A549 (cell line): ENCODE data around the gene FAM151A. TPM values are rescaled to one million over a fixed set of nuclear protein-coding genes. Genes with fewer than 3 reads are reported as not detected.

ENCODE experiments used
- ATAC-seq, 2 experiments: fragments of 200-7000 bp in 1 of 2; fragments of >200 bp in 1 of 2; cut with Nextera tagmentation in 1 of 2; cut with Tn5 transposase in 1 of 2; 3 replicates each; pipeline versions ENCODE4 v1.8.0 to v1.9.1; 2018 to 2020; ENCODE audit warnings: mild to moderate bottlenecking in 1 of 2, moderate library complexity in 1 of 2
- CTCF ChIA-PET: fragments of 300-600 bp; sonication (Branson Sonifier 250); formaldehyde crosslinking; extraction: SDS; loops from one replicate; lab custom pipeline; 2021; ENCODE audit warnings: antibody characterized with exemption, inconsistent platforms; lab: Yijun Ruan, JAX
- POLR2A ChIA-PET: fragments of 350-600 bp; formaldehyde crosslinking; extraction: SDS; loops from one replicate; lab custom pipeline; 2021; ENCODE audit warnings: antibody characterized with exemption, inconsistent platforms; lab: Yijun Ruan, JAX
- DNase-seq, 2 experiments: peaks; one replicate each; pipeline versions ENCODE4 v3.0.0 to v3.0.0-alpha.2; 2011 to 2016; ENCODE audit warnings: low read depth in 1 of 2, low spot score in 1 of 2
- FAIRE-seq: peaks from 2 replicates; lab custom pipeline; 2011; peaks lifted over from hg19 to GRCh38; lab: Jason Lieb, UNC
- H3K27ac ChIP-seq, 2 experiments: fragments of >200 bp; sonication (Bioruptor Twin); formaldehyde crosslinking; 3 replicates each; pipeline ENCODE4 v1.5.1; 2016 to 2017
- H3K4me1 ChIP-seq: fragments of >200 bp; sonication (Bioruptor Twin); formaldehyde crosslinking; 3 replicates; pipeline ENCODE4 v1.6.1; 2016
- H3K4me2 ChIP-seq: fragments of >200 bp; sonication (Bioruptor Twin); formaldehyde crosslinking; 3 replicates; pipeline ENCODE4 v1.6.1; 2016
- H3K4me3 ChIP-seq: fragments of >200 bp; sonication (Bioruptor Twin); formaldehyde crosslinking; 3 replicates; pipeline ENCODE4 v1.5.1; 2016
- H3K9me3 ChIP-seq: fragments of >200 bp; sonication (Bioruptor Twin); formaldehyde crosslinking; 3 replicates; pipeline ENCODE4 v1.6.1; 2016
- CBX8 ChIP-seq: fragments of 200-600 bp; sonication (generic); IDR thresholded peaks from 2 replicates; pipeline ENCODE4 v1.6.1; 2016
- EHMT2 ChIP-seq: fragments of 200-600 bp; sonication (generic); IDR thresholded peaks from 2 replicates; pipeline ENCODE4 v1.6.1; 2016; ENCODE audit warnings: antibody characterized with exemption, low read depth, mild to moderate bottlenecking, moderate library complexity
- ESRRA ChIP-seq: fragments of 150-350 bp; IDR thresholded peaks from 2 replicates; pipeline ENCODE4 v1.6.1; 2014; ENCODE audit warnings: mild to moderate bottlenecking, low read length, borderline replicate concordance
- FOSB ChIP-seq: fragments of 250-450 bp; sonication (Bioruptor Pico); IDR thresholded peaks from 2 replicates; pipeline ENCODE4 v1.5.0; 2020; ENCODE audit warnings: mild to moderate bottlenecking, moderate library complexity
- GATA3 ChIP-seq: IDR thresholded peaks from 2 replicates; pipeline ENCODE4 v1.6.1; 2012; ENCODE audit warnings: borderline replicate concordance
- HDAC2 ChIP-seq: fragments of 200-600 bp; sonication (generic); IDR thresholded peaks from 2 replicates; pipeline ENCODE4 v1.6.1; 2016
- HOXA7 ChIP-seq: fragments of 250-450 bp; sonication (Bioruptor Pico); IDR thresholded peaks from 2 replicates; pipeline ENCODE4 v1.5.0; 2020; ENCODE audit warnings: mild to moderate bottlenecking, moderate library complexity
- HOXB5 ChIP-seq: fragments of 250-450 bp; sonication (Bioruptor Pico); IDR thresholded peaks from 2 replicates; pipeline ENCODE4 v1.5.0; 2020; ENCODE audit warnings: mild to moderate bottlenecking, moderate library complexity
- JUN ChIP-seq, 2 experiments: fragments of >200 bp; sonication (Bioruptor Twin); formaldehyde crosslinking; IDR thresholded peaks; 2 replicates in 1 of 2; 3 replicates in 1 of 2; pipeline ENCODE4 v1.6.1; 2016 to 2017
- KDM5A ChIP-seq: fragments of 200-600 bp; sonication (generic); IDR thresholded peaks from 2 replicates; pipeline ENCODE4 v1.6.1; 2016; ENCODE audit warnings: antibody characterized with exemption, mild to moderate bottlenecking
- MAZ ChIP-seq: fragments of 150-350 bp; IDR thresholded peaks from 2 replicates; pipeline ENCODE4 v1.6.1; 2014; ENCODE audit warnings: antibody characterized with exemption, low read depth, low read length, borderline replicate concordance
- NR3C1 ChIP-seq: fragments of >200 bp; sonication (Bioruptor Twin); formaldehyde crosslinking; IDR thresholded peaks from 3 replicates; pipeline ENCODE4 v1.6.1; 2017
- PHF8 ChIP-seq: fragments of 200-600 bp; sonication (generic); IDR thresholded peaks from 2 replicates; pipeline ENCODE4 v1.6.1; 2016; ENCODE audit warnings: low read depth, mild to moderate bottlenecking, antibody characterized with exemption, moderate library complexity, borderline replicate concordance
- RCOR1 ChIP-seq: fragments of 150-350 bp; IDR thresholded peaks from 2 replicates; pipeline ENCODE4 v1.6.1; 2014; ENCODE audit warnings: antibody characterized with exemption, low read length, low read depth
- SMC3 ChIP-seq: fragments of >200 bp; sonication (Bioruptor Twin); formaldehyde crosslinking; IDR thresholded peaks from 3 replicates; pipeline ENCODE4 v1.6.1; 2018; ENCODE audit warnings: inconsistent platforms
- TFCP2L1 ChIP-seq: fragments of 250-450 bp; sonication (Bioruptor Pico); IDR thresholded peaks from 2 replicates; pipeline ENCODE4 v1.5.0; 2021; ENCODE audit warnings: mild to moderate bottlenecking
- WGBS: methylation state at CpG from one replicate; pipeline ENCODE4 v1.1.6; 2017; ENCODE audit errors: missing lambda C conversion rate; 5-methylcytosine and 5-hydroxymethylcytosine counted together
- polyA plus RNA-seq, 4 experiments: library from polyadenylated mRNA; depleted of rRNA in 3 of 4; stranded (reverse); fragments of >200 nt; fragmentation: RNase III in 1 of 4; extraction: RNeasy Plus Mini Kit Qiagen cat#74134 plus additional on column Dnase treatment in 1 of 4; gene quantifications; 2 replicates in 3 of 4; 3 replicates in 1 of 4; pipeline ENCODE4 v1.2.3, GENCODE V29; 2011 to 2017
- TF ChIP-seq, protein P1 (sequence below): fragments of 150-350 bp; IDR thresholded peaks from 2 replicates; pipeline ENCODE4 v1.6.1; 2014; ENCODE audit warnings: low read depth, mild to moderate bottlenecking, low read length
- TF ChIP-seq, protein P2 (sequence below): fragments of >200 bp; sonication (Bioruptor Twin); formaldehyde crosslinking; IDR thresholded peaks from 3 replicates; pipeline ENCODE4 v1.6.1; 2016
- TF ChIP-seq, protein P3 (sequence below): fragments of 200-600 bp; sonication (generic); IDR thresholded peaks from 2 replicates; pipeline ENCODE4 v1.6.1; 2016; ENCODE audit warnings: antibody characterized with exemption, mild to moderate bottlenecking, moderate library complexity
- TF ChIP-seq, protein P4 (sequence below): fragments of >200 bp; sonication (Bioruptor Twin); formaldehyde crosslinking; IDR thresholded peaks from 3 replicates; pipeline ENCODE4 v1.5.1; 2016
- TF ChIP-seq, protein P5 (sequence below): fragments of >200 bp; sonication (Bioruptor Twin); formaldehyde crosslinking; IDR thresholded peaks from 2 replicates; pipeline ENCODE4 v1.6.1; 2016

Gene FAM151A
- polyA plus RNA-seq, 2 of the 4 experiments (the other 2 are of a cell fraction) = not detected

DNA sequence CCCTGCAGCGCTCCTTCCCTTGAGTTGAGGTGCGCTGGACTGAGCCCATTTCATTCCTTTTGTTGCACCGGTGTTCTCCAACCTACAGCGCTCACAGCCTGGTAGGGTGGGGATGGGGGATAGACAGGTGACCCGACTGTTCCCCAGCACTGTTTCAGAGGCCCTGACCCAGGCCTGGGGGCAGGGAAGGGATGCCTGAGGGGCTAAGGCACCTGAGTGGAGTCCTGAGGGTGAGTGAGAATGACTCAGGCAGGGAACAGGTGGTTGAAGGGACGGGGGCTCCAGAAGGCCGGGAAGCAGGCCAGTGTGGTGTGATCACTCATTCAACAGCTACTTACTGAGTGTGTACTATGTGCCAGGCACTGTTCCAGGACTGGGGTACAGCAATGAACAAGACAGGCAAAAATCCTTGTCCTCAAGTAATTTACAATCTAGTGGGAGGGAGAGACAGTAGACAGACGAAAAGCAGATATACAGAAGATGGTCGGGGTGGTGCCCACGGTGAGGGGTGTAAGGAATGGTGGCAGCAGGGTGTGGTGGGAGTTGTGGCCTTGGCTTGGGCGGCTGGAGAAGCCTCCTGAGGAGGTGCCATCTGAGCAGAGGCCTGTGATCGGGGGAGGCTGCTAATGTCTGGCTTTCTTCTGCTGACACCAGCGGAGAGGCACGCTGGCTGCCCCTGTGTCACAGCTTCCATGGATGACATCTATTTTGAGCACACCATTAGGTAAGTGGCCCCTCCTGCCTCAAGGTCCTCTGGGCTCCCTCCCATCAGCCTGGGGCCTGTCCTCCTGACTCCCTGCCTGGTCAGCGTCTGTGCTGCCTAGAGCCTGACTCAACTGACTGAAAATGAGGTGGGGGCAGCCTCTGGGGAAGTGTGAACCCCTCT, 37.9 kb downstream of the FAM151A start:
- H3K4me2 ChIP-seq = no peak overlapping the region
- ChIA-PET POLR2A (no interaction called here), CTCF (interaction anchor here (0.7 to 1.0 kb wide), 3 partner anchors 9 to 13 kb away, joined by 3 read pairs; no protein-coding TSS in a partner anchor)
- WGBS = 77% methylated on average over 11 of the region's 15 CpGs
- no peak for DNase-seq
- ATAC-seq = no peak
- no peak for TF ChIP-seq FOSB (CRISPR knock-in tag)
- TF ChIP-seq HOXB5 (CRISPR knock-in tag) = no peak
- TF ChIP-seq, protein P1, sequence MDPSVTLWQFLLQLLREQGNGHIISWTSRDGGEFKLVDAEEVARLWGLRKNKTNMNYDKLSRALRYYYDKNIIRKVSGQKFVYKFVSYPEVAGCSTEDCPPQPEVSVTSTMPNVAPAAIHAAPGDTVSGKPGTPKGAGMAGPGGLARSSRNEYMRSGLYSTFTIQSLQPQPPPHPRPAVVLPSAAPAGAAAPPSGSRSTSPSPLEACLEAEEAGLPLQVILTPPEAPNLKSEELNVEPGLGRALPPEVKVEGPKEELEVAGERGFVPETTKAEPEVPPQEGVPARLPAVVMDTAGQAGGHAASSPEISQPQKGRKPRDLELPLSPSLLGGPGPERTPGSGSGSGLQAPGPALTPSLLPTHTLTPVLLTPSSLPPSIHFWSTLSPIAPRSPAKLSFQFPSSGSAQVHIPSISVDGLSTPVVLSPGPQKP = no peak
- TF ChIP-seq HOXA7 = no peak
- H3K4me1 ChIP-seq = no peaks in the 10 kb centered on the region
- no peaks in the 10 kb centered on the region for H3K9me3 ChIP-seq
- H3K27ac ChIP-seq = no peak overlapping the region
- no peak overlapping the region for H3K4me3 ChIP-seq
- FAIRE-seq = no peak

DNA sequence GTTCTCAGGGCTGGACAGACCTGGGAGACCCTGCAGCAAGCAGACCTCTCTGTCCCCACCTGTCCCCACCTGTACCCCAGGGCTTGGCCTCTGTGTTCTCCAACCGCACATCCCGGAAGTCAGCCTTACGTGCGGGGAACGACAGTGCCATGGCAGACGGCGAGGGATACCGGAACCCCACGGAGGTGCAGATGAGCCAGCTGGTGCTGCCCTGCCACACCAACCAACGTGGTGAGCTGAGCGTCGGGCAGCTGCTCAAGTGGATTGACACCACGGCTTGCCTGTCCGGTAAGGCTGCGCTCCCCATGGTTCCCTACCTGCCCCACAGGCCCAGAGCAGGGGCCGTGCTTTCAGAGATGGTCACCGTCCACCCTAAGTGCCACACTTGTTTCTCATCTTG, 38.8 kb downstream of the FAM151A start:
- H3K4me3 ChIP-seq = no peak overlapping the region
- H3K9me3 ChIP-seq = no peaks in the 10 kb centered on the region
- H3K27ac ChIP-seq = no peak overlapping the region
- H3K4me1 ChIP-seq = no peaks in the 10 kb centered on the region
- no peak for FAIRE-seq
- ChIA-PET CTCF (interaction anchor here (1.0 kb wide), 1 partner anchor 10 kb away, joined by 3 read pairs; no protein-coding TSS in a partner anchor), POLR2A (no interaction called here)
- no peak for TF ChIP-seq ESRRA
- no peak for TF ChIP-seq HOXB5 (CRISPR knock-in tag)
- TF ChIP-seq, protein P2, sequence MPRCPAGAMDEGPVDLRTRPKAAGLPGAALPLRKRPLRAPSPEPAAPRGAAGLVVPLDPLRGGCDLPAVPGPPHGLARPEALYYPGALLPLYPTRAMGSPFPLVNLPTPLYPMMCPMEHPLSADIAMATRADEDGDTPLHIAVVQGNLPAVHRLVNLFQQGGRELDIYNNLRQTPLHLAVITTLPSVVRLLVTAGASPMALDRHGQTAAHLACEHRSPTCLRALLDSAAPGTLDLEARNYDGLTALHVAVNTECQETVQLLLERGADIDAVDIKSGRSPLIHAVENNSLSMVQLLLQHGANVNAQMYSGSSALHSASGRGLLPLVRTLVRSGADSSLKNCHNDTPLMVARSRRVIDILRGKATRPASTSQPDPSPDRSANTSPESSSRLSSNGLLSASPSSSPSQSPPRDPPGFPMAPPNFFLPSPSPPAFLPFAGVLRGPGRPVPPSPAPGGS = no peak
- TF ChIP-seq GATA3 = no peak
- no peak for TF ChIP-seq JUN (IDR thresholded peaks at IDR 0.05)
- TF ChIP-seq NR3C1 = no peak
- TF ChIP-seq PHF8 = no peak
- TF ChIP-seq, protein P3, sequence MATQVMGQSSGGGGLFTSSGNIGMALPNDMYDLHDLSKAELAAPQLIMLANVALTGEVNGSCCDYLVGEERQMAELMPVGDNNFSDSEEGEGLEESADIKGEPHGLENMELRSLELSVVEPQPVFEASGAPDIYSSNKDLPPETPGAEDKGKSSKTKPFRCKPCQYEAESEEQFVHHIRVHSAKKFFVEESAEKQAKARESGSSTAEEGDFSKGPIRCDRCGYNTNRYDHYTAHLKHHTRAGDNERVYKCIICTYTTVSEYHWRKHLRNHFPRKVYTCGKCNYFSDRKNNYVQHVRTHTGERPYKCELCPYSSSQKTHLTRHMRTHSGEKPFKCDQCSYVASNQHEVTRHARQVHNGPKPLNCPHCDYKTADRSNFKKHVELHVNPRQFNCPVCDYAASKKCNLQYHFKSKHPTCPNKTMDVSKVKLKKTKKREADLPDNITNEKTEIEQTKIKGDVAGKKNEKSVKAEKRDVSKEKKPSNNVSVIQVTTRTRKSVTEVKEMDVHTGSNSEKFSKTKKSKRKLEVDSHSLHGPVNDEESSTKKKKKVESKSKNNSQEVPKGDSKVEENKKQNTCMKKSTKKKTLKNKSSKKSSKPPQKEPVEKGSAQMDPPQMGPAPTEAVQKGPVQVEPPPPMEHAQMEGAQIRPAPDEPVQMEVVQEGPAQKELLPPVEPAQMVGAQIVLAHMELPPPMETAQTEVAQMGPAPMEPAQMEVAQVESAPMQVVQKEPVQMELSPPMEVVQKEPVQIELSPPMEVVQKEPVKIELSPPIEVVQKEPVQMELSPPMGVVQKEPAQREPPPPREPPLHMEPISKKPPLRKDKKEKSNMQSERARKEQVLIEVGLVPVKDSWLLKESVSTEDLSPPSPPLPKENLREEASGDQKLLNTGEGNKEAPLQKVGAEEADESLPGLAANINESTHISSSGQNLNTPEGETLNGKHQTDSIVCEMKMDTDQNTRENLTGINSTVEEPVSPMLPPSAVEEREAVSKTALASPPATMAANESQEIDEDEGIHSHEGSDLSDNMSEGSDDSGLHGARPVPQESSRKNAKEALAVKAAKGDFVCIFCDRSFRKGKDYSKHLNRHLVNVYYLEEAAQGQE = no peak
- TF ChIP-seq TFCP2L1 (CRISPR knock-in tag) = no peak
- TF ChIP-seq HDAC2 = no peak
- no peak for TF ChIP-seq KDM5A
- TF ChIP-seq FOSB (CRISPR knock-in tag) = no peak
- TF ChIP-seq MAZ = no peak
- no peak for TF ChIP-seq RCOR1
- TF ChIP-seq SMC3 = no peak
- TF ChIP-seq, protein P4, sequence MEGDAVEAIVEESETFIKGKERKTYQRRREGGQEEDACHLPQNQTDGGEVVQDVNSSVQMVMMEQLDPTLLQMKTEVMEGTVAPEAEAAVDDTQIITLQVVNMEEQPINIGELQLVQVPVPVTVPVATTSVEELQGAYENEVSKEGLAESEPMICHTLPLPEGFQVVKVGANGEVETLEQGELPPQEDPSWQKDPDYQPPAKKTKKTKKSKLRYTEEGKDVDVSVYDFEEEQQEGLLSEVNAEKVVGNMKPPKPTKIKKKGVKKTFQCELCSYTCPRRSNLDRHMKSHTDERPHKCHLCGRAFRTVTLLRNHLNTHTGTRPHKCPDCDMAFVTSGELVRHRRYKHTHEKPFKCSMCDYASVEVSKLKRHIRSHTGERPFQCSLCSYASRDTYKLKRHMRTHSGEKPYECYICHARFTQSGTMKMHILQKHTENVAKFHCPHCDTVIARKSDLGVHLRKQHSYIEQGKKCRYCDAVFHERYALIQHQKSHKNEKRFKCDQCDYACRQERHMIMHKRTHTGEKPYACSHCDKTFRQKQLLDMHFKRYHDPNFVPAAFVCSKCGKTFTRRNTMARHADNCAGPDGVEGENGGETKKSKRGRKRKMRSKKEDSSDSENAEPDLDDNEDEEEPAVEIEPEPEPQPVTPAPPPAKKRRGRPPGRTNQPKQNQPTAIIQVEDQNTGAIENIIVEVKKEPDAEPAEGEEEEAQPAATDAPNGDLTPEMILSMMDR = no peak
- TF ChIP-seq EHMT2 = no peak
- TF ChIP-seq, protein P5, sequence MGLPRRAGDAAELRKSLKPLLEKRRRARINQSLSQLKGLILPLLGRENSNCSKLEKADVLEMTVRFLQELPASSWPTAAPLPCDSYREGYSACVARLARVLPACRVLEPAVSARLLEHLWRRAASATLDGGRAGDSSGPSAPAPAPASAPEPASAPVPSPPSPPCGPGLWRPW = no peak
- no peak for TF ChIP-seq CBX8
- no peak for ATAC-seq
- WGBS = 100% methylated on average over 1 of the region's 17 CpGs
- DNase-seq = no peak
- H3K4me2 ChIP-seq = no peak overlapping the region
